Osteocyte (in vitro differentiated cells): ENCODE data around the gene PCDH17. TPM values are rescaled to one million over a fixed set of nuclear protein-coding genes. Genes with fewer than 3 reads are reported as not detected.
A peak's percentile ranks its signal among the peaks of the same experiment; 100 is the strongest.

Source experiments
- DNase-seq: peaks from one replicate; pipeline ENCODE4 v3.0.0; 2021; ENCODE audit warnings: mixed read lengths; ENCODE audit not compliant: unreplicated experiment; ENCODE audit errors: extremely low spot score
- H3K27ac Mint-ChIP-seq: one replicate; pipeline ENCODE4 v1.8.0; 2021; ENCODE audit warnings: mild to moderate bottlenecking, mixed read lengths; ENCODE audit not compliant: unreplicated experiment
- H3K27me3 Mint-ChIP-seq: one replicate; pipeline ENCODE4 v1.8.0; 2021; ENCODE audit warnings: mixed read lengths; ENCODE audit not compliant: unreplicated experiment
- H3K36me3 Mint-ChIP-seq: one replicate; pipeline ENCODE4 v1.8.0; 2021; ENCODE audit warnings: mixed read lengths; ENCODE audit not compliant: unreplicated experiment
- H3K4me1 Mint-ChIP-seq: one replicate; pipeline ENCODE4 v1.8.0; 2021; ENCODE audit warnings: mixed read lengths; ENCODE audit not compliant: unreplicated experiment
- H3K4me3 Mint-ChIP-seq: one replicate; pipeline ENCODE4 v1.8.0; 2021; ENCODE audit warnings: mild to moderate bottlenecking, moderate library complexity, mixed read lengths; ENCODE audit not compliant: unreplicated experiment
- H3K9me3 Mint-ChIP-seq: one replicate; pipeline ENCODE4 v1.8.0; 2021; ENCODE audit warnings: mixed read lengths; ENCODE audit not compliant: unreplicated experiment
- long read RNA-seq: library from polyadenylated mRNA; unstranded; transcript quantifications from one replicate; pipeline ENCODE4 v2.0.0, GENCODE V29; 2021
- total RNA-seq: library from RNA; stranded (reverse); gene quantifications from 2 replicates; pipeline ENCODE4 v1.2.1, GENCODE V29; 2021
- TF ChIP-seq, protein P1 (sequence below): fragments of 200-600 bp; sonication (generic); IDR thresholded peaks from 2 replicates; pipeline ENCODE4 v1.5.0; 2021; ENCODE audit warnings: antibody characterized with exemption, mild to moderate bottlenecking, moderate library complexity

Gene PCDH17, protein sequence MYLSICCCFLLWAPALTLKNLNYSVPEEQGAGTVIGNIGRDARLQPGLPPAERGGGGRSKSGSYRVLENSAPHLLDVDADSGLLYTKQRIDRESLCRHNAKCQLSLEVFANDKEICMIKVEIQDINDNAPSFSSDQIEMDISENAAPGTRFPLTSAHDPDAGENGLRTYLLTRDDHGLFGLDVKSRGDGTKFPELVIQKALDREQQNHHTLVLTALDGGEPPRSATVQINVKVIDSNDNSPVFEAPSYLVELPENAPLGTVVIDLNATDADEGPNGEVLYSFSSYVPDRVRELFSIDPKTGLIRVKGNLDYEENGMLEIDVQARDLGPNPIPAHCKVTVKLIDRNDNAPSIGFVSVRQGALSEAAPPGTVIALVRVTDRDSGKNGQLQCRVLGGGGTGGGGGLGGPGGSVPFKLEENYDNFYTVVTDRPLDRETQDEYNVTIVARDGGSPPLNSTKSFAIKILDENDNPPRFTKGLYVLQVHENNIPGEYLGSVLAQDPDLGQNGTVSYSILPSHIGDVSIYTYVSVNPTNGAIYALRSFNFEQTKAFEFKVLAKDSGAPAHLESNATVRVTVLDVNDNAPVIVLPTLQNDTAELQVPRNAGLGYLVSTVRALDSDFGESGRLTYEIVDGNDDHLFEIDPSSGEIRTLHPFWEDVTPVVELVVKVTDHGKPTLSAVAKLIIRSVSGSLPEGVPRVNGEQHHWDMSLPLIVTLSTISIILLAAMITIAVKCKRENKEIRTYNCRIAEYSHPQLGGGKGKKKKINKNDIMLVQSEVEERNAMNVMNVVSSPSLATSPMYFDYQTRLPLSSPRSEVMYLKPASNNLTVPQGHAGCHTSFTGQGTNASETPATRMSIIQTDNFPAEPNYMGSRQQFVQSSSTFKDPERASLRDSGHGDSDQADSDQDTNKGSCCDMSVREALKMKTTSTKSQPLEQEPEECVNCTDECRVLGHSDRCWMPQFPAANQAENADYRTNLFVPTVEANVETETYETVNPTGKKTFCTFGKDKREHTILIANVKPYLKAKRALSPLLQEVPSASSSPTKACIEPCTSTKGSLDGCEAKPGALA (N-terminal part only)
- total RNA-seq, result 0.57 and 0.62 TPM in 2 replicates
- long read RNA-seq, result 0 reads

DNA sequence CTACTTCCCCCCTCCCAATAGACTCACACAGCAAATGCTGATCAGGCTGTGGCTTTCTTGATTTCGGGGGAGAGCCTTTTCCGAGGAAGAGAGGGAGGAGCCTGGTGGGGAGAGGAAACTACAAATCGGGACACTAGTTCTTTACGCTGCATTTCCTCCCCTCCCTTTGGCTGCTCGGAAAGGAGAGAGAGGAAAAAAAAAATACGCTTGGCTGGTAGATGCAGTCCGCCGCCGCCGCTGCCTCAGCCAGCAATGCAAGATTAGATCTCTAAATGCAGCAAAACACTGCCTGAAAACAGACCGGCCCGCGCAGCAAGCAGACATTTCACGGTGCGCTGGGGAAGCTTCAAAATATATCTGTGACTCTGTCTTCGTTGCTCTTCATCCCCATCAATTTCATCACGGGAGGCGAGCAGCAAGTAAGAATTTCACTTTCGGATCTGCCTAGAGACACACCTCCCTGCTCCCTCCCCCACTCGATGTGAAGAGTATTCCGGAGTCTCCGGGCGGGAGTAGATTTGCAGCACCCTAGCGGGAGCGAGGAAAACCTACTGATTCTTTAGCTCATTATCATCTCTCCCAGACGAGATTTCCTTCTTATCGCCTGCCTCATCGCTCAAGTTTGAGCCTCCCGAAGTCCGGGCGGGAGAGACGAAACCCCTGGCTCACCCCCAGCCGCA, at the start of gene PCDH17:
PCDH17 (plus strand) TSS at position 149 of the 680 bp plus-strand sequence. CDS start 803 bp downstream, outside the sequence.
- Mint-ChIP-seq H3K4me3 (peak within 1 kb of the TSS; percentile 93), H3K9me3 (no peaks in the 10 kb centered on the region), H3K27me3 (peaks cover 57% of the 10 kb centered on the region), H3K4me1 (peaks cover 39% of the 10 kb centered on the region), H3K36me3 (no peaks in the 10 kb centered on the region), H3K27ac (peak within 1 kb of the TSS; percentile 7)
- TF ChIP-seq, protein P1, sequence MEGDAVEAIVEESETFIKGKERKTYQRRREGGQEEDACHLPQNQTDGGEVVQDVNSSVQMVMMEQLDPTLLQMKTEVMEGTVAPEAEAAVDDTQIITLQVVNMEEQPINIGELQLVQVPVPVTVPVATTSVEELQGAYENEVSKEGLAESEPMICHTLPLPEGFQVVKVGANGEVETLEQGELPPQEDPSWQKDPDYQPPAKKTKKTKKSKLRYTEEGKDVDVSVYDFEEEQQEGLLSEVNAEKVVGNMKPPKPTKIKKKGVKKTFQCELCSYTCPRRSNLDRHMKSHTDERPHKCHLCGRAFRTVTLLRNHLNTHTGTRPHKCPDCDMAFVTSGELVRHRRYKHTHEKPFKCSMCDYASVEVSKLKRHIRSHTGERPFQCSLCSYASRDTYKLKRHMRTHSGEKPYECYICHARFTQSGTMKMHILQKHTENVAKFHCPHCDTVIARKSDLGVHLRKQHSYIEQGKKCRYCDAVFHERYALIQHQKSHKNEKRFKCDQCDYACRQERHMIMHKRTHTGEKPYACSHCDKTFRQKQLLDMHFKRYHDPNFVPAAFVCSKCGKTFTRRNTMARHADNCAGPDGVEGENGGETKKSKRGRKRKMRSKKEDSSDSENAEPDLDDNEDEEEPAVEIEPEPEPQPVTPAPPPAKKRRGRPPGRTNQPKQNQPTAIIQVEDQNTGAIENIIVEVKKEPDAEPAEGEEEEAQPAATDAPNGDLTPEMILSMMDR, result peak; percentile 6
- DNase-seq, result no peak

DNA sequence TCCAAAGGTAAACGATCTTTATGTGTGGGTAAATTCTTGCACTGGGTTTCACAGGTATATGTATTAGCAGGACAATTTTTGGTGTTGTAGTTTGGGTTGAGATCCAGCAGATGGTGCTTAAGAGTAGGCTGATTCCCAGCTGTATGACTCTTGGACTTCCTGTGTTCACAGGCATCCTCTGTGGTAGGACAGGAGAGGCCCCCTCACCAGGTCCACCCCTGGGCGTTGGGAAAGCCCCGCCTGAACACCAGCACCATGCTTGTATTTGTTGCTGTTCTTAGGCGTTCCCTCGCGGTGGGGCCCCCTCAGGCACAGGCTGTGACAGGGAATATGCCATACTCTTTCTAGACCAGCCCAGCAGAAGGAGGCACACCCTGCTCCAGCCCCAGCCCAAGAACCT, 49.5 kb upstream of the PCDH17 start:
- H3K27ac Mint-ChIP-seq, result no peak overlapping the region
- peaks cover 4% of the 10 kb centered on the region for H3K9me3 Mint-ChIP-seq
- H3K36me3 Mint-ChIP-seq, result no peaks in the 10 kb centered on the region
- H3K27me3 Mint-ChIP-seq, result peaks cover 5% of the 10 kb centered on the region
- DNase-seq, result no peak
- no peaks in the 10 kb centered on the region for H3K4me1 Mint-ChIP-seq
- H3K4me3 Mint-ChIP-seq, result no peak overlapping the region
- TF ChIP-seq, protein P1, result no peak

DNA sequence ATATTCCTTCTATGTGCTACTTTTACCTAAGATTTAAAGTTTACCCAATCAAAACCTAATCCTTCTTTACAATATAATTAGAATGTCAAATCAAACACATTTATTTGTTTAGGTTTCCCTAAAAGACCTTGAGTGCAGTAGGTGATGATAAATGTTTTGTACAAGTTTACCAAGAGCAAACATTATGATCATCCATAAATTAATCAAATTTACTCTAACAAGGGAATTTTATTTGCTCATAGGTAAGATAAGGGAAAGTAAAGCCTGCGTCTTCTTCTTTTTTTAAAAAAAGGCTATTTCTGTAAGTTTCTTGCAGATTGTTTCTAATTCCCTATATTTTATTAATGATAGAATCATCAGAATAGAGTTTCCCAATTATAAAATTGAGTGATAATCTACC, 48.0 kb upstream of the PCDH17 start:
- Mint-ChIP-seq H3K9me3 (no peaks in the 10 kb centered on the region), H3K27ac (no peak overlapping the region), H3K36me3 (no peaks in the 10 kb centered on the region), H3K27me3 (peaks cover 5% of the 10 kb centered on the region), H3K4me3 (no peak overlapping the region), H3K4me1 (peaks cover 3% of the 10 kb centered on the region)
- TF ChIP-seq, protein P1, result no peak
- no peak for DNase-seq

DNA sequence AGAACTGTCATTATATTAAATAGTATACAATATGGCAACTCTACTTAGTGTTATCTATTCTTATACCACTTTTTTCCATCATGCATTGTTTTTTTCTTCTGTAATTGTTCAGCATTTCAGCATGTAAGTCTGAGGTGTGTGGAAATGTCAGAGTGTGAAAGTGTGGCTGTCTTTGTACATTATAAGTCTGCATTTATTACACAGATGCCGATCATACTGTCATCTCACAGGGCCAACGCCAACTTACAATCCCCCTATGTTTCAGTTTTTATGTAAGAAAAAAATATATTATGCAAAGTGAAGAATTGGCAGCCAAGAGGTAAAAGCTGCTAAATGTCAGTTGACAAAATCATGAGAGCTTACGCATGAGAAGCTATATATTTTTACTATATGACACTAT, 42.9 kb upstream of the PCDH17 start:
- no peaks in the 10 kb centered on the region for H3K9me3 Mint-ChIP-seq
- no peak overlapping the region for H3K27ac Mint-ChIP-seq
- peaks cover 3% of the 10 kb centered on the region for H3K4me1 Mint-ChIP-seq
- no peak overlapping the region for H3K4me3 Mint-ChIP-seq
- TF ChIP-seq, protein P1, result no peak
- H3K27me3 Mint-ChIP-seq, result no peaks in the 10 kb centered on the region
- no peak for DNase-seq
- H3K36me3 Mint-ChIP-seq, result no peaks in the 10 kb centered on the region
